ENCODE measurements around the gene STMN3. TPM values are rescaled to one million over a fixed set of nuclear protein-coding genes. Genes with fewer than 3 reads are reported as not detected.

The STMN3 gene
- total RNA-seq (2012; rRNA removed): 9.6 and 12.2 TPM in 2 replicates

DNA sequence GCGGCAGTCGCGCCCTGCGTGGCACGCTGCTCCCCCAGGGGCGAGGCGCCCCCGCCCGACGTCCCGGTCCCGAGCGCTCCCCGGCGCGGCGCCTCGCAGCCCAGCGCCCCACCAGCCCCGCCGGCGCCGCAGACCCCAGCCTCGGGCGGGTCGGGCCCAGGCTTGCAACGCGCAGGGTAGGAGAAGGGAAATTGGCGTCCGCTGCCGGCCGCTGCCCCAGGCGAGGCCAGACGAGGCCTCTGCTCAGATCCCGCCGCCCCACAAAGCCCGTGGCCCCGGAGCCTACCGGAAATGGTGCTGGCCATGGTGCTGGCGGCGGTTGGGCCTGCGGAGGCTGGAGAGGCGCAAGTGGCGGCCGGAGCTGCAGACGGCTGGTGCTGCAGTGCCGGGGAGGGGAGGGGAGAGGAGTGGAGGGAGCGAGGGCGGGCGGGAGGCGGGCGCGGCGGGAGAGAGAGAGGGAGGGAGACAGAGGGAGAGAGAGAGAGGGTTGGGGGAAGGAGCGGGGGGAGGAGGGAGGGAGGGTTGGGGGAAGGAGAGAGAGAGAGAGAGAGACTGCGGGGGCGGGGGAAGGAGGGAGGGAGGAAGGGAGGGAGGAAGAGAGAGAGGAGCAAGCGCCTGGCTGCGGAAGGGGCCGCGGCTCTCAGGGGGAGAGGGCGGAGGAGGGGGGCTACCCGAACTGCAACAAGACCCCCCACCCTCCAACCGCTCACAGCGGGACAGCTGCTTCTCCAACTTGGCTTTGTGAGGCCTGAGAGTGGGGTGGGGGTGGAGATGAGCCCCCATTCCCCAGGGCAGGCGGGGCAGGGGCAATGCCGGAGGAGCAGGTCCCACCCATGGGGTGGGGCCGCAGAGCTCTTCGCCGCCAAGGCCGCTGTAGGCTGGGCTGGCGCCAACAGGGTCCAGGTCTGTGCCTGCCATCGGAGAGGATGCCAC lies at the start of gene STMN3:
STMN3 (minus strand) TSS at position 384 of the 933 bp plus-strand sequence; CDS start at position 305, 79 bp downstream.
- H3K4me1 ChIP-seq (ENCODE audit: control insufficient read depth, insufficient read depth, low read length): peaks cover 22% of the 10 kb centered on the region
- no peaks in the 10 kb centered on the region for H3K9me3 ChIP-seq (replicated peaks; ENCODE audit: low read length)
- H3K9ac ChIP-seq (ENCODE audit: low read depth, low read length): peak within 1 kb of the TSS; percentile 38
- H3K36me3 ChIP-seq (ENCODE audit: insufficient read depth, low read length): no peaks in the 10 kb centered on the region
- peak within 1 kb of the TSS; percentile 75 for H3K4me3 ChIP-seq (ENCODE audit: low read length)
- H3K4me2 ChIP-seq (ENCODE audit: low read length): peak within 1 kb of the TSS; percentile 89
- no peaks in the 10 kb centered on the region for H3K27me3 ChIP-seq (ENCODE audit: control insufficient read depth, insufficient read depth, low read length)

DNA sequence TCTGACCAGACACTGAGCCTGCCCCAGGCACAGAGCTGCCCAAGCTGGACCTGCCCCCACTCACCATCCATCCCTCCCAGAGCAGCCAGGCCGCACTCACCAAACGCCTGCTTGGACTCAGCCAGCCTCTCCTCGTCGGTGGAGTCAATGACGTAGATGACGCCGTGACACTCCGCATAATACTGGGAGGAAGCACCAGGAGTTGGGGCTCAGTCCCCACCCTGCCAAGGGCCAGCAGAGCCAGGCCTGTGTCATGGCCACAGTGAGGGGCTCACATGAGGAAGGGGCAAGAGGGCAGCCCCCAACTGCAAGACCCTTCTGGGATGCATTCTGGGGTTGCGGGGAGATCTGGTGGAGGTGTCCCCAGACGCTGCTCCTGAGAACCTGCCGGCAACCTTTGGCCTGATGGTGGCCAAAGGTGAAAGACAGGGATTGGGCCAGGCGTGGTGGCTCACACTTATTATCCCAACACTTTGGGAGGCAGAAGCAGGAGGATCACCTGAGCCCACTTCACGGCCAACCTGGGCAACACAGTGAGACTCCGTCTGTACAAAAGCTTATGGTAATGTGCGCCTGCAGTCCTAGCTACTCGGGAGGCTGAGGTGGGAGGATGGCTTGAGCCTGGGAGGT lies 48.9 kb upstream of the STMN3 start:
- Histone ChIP-seq H3K36me3 (ENCODE audit: insufficient read depth, low read length) (peaks cover 46% of the 10 kb centered on the region), H3K27me3 (ENCODE audit: control insufficient read depth, insufficient read depth, low read length) (no peaks in the 10 kb centered on the region), H3K4me2 (ENCODE audit: low read length) (no peak overlapping the region), H3K9ac (ENCODE audit: low read depth, low read length) (no peak overlapping the region), H3K4me3 (ENCODE audit: low read length) (no peak overlapping the region), H3K9me3 (replicated peaks; ENCODE audit: low read length) (no peaks in the 10 kb centered on the region), H3K4me1 (ENCODE audit: control insufficient read depth, insufficient read depth, low read length) (peaks cover 42% of the 10 kb centered on the region)

DNA sequence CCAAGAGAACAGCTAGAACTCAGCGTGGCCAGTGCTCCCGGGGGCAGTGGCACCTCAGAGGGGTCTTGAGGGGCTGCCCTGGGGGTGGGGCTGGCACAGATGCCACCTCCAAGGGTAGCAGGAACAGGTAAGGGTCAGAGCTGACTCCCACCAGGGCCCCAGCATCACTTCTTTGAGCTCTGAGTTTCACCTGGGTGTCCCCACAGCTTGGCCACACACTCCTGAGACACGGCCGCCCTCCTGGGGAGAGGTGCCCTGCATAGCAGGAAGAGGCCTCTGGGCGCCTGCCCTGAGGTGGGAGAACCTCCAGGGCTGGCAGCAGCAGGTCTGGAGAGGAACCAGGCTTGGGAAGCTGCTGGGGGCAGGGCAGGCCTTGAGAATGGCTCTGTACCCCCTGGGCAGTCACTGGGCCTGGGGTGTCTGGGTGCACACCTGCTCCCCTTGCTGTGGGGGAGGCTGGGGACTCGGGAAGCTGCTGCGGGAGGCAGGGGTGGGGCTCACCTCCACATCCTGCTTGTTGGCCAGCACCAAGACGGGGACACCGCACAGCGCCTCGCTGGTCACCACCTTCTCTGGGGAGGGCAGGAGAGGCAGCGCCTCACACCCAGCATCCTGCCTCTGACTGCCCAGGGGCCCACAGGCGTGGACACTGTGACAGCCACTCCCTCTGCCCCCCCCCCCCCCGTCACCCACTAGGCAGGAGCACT lies 48.3 kb upstream of the STMN3 start:
- Histone ChIP-seq H3K9ac (ENCODE audit: low read depth, low read length) (no peak overlapping the region), H3K27me3 (ENCODE audit: control insufficient read depth, insufficient read depth, low read length) (no peaks in the 10 kb centered on the region), H3K4me1 (ENCODE audit: control insufficient read depth, insufficient read depth, low read length) (peaks cover 43% of the 10 kb centered on the region), H3K4me3 (ENCODE audit: low read length) (no peak overlapping the region), H3K36me3 (ENCODE audit: insufficient read depth, low read length) (peaks cover 43% of the 10 kb centered on the region), H3K4me2 (ENCODE audit: low read length) (no peak overlapping the region), H3K9me3 (replicated peaks; ENCODE audit: low read length) (no peaks in the 10 kb centered on the region)

DNA sequence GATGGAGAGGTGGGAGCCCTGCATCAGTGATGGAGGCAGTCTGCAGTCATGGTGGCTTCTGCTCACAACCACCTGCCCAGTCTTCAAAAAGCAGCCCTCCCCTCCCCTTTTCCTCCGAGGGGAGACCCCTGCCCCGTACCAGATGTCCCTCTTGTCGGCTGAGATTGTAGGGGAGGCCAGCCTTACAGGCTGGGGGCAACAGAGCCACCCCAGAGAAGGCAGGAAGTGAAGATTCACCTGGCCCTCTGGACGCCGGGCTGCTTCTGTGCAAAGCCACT lies 47.8 kb upstream of the STMN3 start:
- peaks cover 38% of the 10 kb centered on the region for H3K36me3 ChIP-seq (ENCODE audit: insufficient read depth, low read length)
- no peak overlapping the region for H3K4me3 ChIP-seq (ENCODE audit: low read length)
- H3K9ac ChIP-seq (ENCODE audit: low read depth, low read length): no peak overlapping the region
- H3K9me3 ChIP-seq (replicated peaks; ENCODE audit: low read length): no peaks in the 10 kb centered on the region
- no peaks in the 10 kb centered on the region for H3K27me3 ChIP-seq (ENCODE audit: control insufficient read depth, insufficient read depth, low read length)
- no peak overlapping the region for H3K4me2 ChIP-seq (ENCODE audit: low read length)
- H3K4me1 ChIP-seq (ENCODE audit: control insufficient read depth, insufficient read depth, low read length): peaks cover 40% of the 10 kb centered on the region

DNA sequence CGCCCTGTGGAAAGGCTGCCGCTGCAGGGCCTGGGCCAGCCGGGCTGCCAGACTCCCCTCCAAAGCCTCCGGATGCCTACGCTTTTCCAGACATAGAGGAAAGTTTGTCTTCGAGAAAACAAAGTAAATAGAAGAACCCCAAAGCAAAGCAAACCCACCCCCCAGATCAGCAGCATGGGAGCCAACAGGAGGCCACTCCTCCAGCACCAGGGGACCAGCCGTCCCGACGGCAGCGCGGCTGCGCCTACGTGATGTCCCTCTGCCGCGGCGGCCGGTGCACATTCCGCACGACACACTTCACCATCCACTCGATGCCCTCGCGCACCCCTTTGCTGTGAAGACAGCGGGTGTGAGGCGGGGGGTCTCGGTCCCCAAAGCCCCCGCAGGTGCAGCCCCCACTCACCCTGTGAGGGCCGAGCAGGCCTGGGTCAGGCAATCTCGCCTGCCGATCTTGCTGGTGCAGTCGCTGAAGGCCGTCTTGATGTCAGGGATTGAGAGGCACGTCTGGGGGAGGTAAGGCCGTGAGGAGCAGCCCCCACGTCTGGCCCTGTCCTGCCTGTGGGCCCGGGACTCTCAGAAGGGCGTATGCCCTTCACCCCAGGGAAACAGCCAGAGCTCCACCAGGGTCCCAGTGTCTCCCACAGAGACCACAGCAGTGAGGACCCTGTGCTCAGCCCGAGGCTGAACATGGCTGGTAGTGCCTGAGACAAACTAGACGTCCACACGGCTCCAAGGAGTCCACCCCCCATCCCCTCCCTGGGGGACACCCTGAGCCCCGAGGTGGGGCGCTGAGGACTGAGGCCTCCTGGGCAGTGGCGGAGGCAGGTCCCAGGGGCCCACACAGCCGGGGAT lies 47.2 kb upstream of the STMN3 start:
- H3K36me3 ChIP-seq (ENCODE audit: insufficient read depth, low read length): peaks cover 37% of the 10 kb centered on the region
- H3K9me3 ChIP-seq (replicated peaks; ENCODE audit: low read length): no peaks in the 10 kb centered on the region
- H3K9ac ChIP-seq (ENCODE audit: low read depth, low read length): peak overlapping the region; percentile 68
- H3K27me3 ChIP-seq (ENCODE audit: control insufficient read depth, insufficient read depth, low read length): no peaks in the 10 kb centered on the region
- no peak overlapping the region for H3K4me3 ChIP-seq (ENCODE audit: low read length)
- peaks cover 40% of the 10 kb centered on the region for H3K4me1 ChIP-seq (ENCODE audit: control insufficient read depth, insufficient read depth, low read length)
- H3K4me2 ChIP-seq (ENCODE audit: low read length): no peak overlapping the region

DNA sequence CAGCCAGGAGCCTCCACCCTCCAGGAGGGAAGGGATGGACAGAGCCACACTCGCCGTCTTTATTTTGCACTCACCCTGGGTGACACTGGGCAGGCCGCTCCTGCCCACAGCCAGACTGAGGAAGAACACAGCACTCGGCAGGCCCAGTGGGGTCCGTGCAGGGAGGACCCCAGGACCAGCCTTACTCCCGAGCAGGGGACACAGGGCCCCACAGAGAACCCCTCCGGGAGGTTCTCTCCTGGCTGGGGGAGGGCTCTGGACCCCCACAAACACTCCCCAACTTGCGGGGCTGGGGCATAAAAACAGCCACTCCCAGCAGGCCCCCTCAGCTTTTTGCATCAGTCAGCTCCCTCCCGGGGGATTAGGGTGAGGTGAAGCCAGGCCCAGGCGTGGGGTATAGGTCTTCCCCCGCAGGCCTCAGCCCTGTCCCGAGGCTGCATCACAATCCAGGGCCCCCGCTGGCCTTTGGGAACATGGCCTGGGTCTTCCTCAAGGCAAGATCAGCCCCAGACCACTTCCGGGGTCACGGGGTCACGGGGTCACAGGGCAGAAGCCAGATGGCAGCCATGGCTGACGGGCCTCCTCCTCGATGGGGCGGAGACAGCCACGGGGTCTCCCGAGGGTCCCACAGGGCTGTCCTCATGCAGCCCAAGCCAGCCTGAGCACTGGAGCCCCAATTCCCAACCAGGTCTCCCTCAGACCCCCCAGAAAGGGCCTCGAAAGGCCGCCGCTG lies 46.4 kb upstream of the STMN3 start:
- no peaks in the 10 kb centered on the region for H3K9me3 ChIP-seq (replicated peaks; ENCODE audit: low read length)
- peaks cover 34% of the 10 kb centered on the region for H3K36me3 ChIP-seq (ENCODE audit: insufficient read depth, low read length)
- H3K27me3 ChIP-seq (ENCODE audit: control insufficient read depth, insufficient read depth, low read length): no peaks in the 10 kb centered on the region
- H3K4me3 ChIP-seq (ENCODE audit: low read length): peak overlapping the region; percentile 55
- peaks cover 40% of the 10 kb centered on the region for H3K4me1 ChIP-seq (ENCODE audit: control insufficient read depth, insufficient read depth, low read length)
- H3K4me2 ChIP-seq (ENCODE audit: low read length): peak overlapping the region; percentile 74
- H3K9ac ChIP-seq (ENCODE audit: low read depth, low read length): peak overlapping the region; percentile 68

DNA sequence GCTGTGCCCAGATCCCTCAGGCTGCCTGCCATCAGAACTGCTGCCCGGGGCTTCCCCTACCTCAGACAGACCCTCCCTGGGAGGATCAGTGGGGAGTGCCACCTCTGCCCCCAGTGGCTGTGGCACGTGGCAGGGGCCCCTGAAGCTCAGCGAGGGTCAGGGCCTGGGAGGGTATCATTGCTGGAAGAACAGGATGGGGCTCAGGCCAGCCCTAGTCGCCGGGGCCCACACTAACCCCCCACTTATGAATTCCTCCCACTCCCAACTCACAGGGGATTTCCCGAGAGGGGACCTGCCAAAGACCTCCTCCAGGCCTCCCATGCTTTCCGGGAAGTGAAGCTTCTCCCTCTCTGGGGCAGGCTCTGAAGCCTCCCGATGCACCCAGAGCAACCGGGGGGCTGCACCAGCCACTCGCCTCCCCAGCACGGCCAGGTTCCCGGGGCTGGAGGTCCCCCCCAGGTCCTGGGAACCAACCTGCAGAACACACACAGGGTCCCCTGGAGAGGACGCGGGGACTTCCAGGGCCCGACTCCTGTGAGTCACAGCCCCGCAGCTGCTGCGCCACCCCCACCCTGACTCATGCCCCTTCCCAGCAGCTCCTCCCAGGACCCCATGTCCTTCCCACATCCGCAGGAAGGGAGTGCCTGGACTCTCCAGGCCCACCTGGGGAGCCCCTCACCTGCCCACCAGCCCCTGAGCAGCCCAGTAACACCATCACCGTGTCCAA lies 45.7 kb upstream of the STMN3 start:
- peak overlapping the region; percentile 74 for H3K4me2 ChIP-seq (ENCODE audit: low read length)
- peaks cover 40% of the 10 kb centered on the region for H3K4me1 ChIP-seq (ENCODE audit: control insufficient read depth, insufficient read depth, low read length)
- peaks cover 31% of the 10 kb centered on the region for H3K36me3 ChIP-seq (ENCODE audit: insufficient read depth, low read length)
- H3K27me3 ChIP-seq (ENCODE audit: control insufficient read depth, insufficient read depth, low read length): no peaks in the 10 kb centered on the region
- H3K4me3 ChIP-seq (ENCODE audit: low read length): peak overlapping the region; percentile 55
- peak overlapping the region; percentile 68 for H3K9ac ChIP-seq (ENCODE audit: low read depth, low read length)
- no peaks in the 10 kb centered on the region for H3K9me3 ChIP-seq (replicated peaks; ENCODE audit: low read length)

DNA sequence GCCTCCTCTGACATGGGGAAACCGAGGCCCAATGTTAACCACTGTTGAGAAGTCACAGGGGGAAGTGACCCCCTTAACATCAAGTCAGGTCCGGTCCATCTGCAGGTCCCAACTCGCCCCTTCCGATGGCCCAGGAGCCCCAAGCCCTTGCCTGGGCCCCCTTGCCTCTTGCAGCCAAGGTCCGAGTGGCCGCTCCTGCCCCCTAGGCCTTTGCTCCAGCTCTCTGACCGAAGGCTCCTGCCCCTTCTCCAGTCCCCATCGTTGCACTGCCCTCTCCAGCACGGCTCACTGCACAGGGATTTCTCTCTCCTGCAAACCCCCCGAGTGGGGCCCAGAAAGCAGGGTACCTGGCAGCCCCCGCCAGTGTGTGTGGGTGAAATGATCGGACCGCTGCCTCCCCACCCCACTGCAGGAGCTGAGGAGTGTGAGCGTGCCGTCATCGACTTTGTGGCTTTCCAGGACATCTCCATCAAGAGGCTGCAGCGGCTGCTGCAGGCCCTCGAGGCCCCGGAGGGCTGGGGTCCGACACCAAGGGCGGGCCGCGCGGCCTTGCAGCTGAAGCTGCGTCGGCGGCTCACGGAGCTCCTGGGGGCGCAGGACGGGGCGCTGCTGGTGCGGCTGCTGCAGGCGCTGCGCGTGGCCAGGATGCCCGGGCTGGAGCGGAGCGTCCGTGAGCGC lies 44.8 kb upstream of the STMN3 start:
- peaks cover 31% of the 10 kb centered on the region for H3K36me3 ChIP-seq (ENCODE audit: insufficient read depth, low read length)
- H3K9me3 ChIP-seq (replicated peaks; ENCODE audit: low read length): no peaks in the 10 kb centered on the region
- no peaks in the 10 kb centered on the region for H3K27me3 ChIP-seq (ENCODE audit: control insufficient read depth, insufficient read depth, low read length)
- peak overlapping the region; percentile 74 for H3K4me2 ChIP-seq (ENCODE audit: low read length)
- H3K4me3 ChIP-seq (ENCODE audit: low read length): peak overlapping the region; percentile 58
- H3K4me1 ChIP-seq (ENCODE audit: control insufficient read depth, insufficient read depth, low read length): peaks cover 40% of the 10 kb centered on the region
- peak overlapping the region; percentile 28 for H3K9ac ChIP-seq (ENCODE audit: low read depth, low read length)

GRCh38 chr20:63697357-63697867 lies 44.2 kb upstream of the STMN3 start:
- Histone ChIP-seq H3K9me3 (replicated peaks; ENCODE audit: low read length) (no peaks in the 10 kb centered on the region), H3K36me3 (ENCODE audit: insufficient read depth, low read length) (peaks cover 31% of the 10 kb centered on the region), H3K4me2 (ENCODE audit: low read length) (peak overlapping the region; percentile 68), H3K27me3 (ENCODE audit: control insufficient read depth, insufficient read depth, low read length) (no peaks in the 10 kb centered on the region), H3K4me3 (ENCODE audit: low read length) (peak overlapping the region; percentile 58), H3K4me1 (ENCODE audit: control insufficient read depth, insufficient read depth, low read length) (peaks cover 40% of the 10 kb centered on the region), H3K9ac (ENCODE audit: low read depth, low read length) (peak overlapping the region; percentile 9)

All from skeletal muscle satellite cell (primary cell).